GM12878 (cell line): ENCODE data around the gene RPL37A.

Experiments used
- CTCF ChIP-seq, 3 experiments: IDR thresholded peaks in 2 of 3; conservative IDR thresholded peaks in 1 of 3; 2 replicates each; pipeline ENCODE4 v1.5.1; 2011; ENCODE audit warnings: low read depth in 3 of 3, low read length in 3 of 3, mild to moderate bottlenecking in 3 of 3, control low read depth in 2 of 3, moderate library complexity in 2 of 3, inconsistent platforms in 1 of 3, mixed read lengths in 1 of 3; ENCODE audit not compliant: control insufficient read depth in 2 of 3, insufficient read depth in 1 of 3; ENCODE audit errors: extremely low read depth in 1 of 3
- EP300 ChIP-seq, 2 experiments: fragments of 150-350 bp in 1 of 2; IDR thresholded peaks; 2 replicates each; pipeline ENCODE4 v1.6.1; 2011 to 2012; ENCODE audit warnings: low read depth in 2 of 2, low read length in 2 of 2, borderline replicate concordance in 1 of 2, improper control_type of control experiment in 1 of 2, inconsistent platforms in 1 of 2; ENCODE audit not compliant: control insufficient read depth in 1 of 2
- EZH2 ChIP-seq: IDR thresholded peaks from 2 replicates; pipeline ENCODE4 v1.6.1; 2012; ENCODE audit warnings: low read depth, mild to moderate bottlenecking, control low read depth, inconsistent platforms, low read length, borderline replicate concordance; ENCODE audit not compliant: control insufficient read depth
- HCFC1 ChIP-seq: fragments of 150-350 bp; IDR thresholded peaks from 2 replicates; pipeline ENCODE4 v1.6.1; 2014; ENCODE audit warnings: low read length

- TF ChIP-seq HCFC1 (no peak), EZH2 (no peak), CTCF (IDR thresholded peaks at IDR 0.05 in 2 of 3, conservative IDR thresholded peaks at IDR 0.05 in 1 of 3; ENCODE audit: control insufficient read depth in 2 of 3, extremely low read depth in 1 of 3, insufficient read depth in 1 of 3, low read depth in 3 of 3, low read length in 3 of 3) (peak; percentile 63 to 75 (median 64)), EP300 (IDR thresholded peaks at IDR 0.05; ENCODE audit: borderline replicate concordance in 1 of 2, control insufficient read depth in 1 of 2, low read depth in 2 of 2, low read length in 2 of 2) (no peak)
Measured at GRCh38 chr2:216519154-216519762, 20.6 kb downstream of the RPL37A start.
